ENCODE results near the gene VRK1.

Gene VRK1

DNA sequence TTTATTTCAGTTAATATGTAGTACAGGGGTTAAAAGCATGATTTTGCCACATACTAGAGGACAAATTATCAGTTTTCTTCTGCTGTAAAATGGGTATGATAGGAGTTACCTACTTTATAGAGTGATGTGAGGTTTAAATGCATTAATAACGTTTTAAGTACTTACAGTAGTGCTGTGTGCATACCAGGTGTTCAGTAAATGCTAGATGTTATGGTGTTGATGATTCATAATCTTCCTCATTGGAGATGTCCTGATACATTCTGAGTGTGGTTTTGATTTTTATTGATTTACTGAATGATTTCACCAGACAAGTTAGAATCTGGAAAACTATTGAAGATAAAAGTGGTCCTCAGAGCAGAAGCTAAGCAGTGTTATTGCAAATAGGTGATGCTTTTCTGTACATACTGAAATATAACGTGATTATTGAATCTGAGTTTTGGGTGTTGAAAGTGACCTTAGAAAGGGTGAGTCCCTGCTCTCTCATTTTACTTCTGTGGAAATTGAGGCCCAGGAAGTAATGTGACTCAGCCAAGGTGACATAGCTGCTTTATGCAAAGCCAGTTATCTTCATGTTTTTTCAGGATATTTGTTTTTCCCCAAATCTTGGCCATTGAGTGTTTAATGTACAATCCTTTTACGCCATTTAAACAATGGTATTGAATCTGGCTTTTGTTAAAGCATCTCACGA, 54.7 kb downstream of the VRK1 start:
- no peaks in the 10 kb centered on the region for H3K4me1 ChIP-seq (ENCODE audit: low read length)
- H3K79me2 ChIP-seq (ENCODE audit: low read length), result no peaks in the 10 kb centered on the region
- H3K4me3 ChIP-seq (ENCODE audit: low read length), result no peak overlapping the region
- H4K20me1 ChIP-seq (ENCODE audit: insufficient read depth, low read length), result no peaks in the 10 kb centered on the region
- no peak overlapping the region for H3K9ac ChIP-seq (ENCODE audit: low read length)
- TF ChIP-seq EZH2phosphoT487 (IDR thresholded peaks at IDR 0.05; ENCODE audit: low read length) (no peak), EZH2 (optimal IDR thresholded peaks at IDR 0.05; ENCODE audit: low read depth, low read length) (no peak)
- TF ChIP-seq, protein P1, sequence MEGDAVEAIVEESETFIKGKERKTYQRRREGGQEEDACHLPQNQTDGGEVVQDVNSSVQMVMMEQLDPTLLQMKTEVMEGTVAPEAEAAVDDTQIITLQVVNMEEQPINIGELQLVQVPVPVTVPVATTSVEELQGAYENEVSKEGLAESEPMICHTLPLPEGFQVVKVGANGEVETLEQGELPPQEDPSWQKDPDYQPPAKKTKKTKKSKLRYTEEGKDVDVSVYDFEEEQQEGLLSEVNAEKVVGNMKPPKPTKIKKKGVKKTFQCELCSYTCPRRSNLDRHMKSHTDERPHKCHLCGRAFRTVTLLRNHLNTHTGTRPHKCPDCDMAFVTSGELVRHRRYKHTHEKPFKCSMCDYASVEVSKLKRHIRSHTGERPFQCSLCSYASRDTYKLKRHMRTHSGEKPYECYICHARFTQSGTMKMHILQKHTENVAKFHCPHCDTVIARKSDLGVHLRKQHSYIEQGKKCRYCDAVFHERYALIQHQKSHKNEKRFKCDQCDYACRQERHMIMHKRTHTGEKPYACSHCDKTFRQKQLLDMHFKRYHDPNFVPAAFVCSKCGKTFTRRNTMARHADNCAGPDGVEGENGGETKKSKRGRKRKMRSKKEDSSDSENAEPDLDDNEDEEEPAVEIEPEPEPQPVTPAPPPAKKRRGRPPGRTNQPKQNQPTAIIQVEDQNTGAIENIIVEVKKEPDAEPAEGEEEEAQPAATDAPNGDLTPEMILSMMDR (IDR thresholded peaks at IDR 0.05; ENCODE audit: low read length), result no peak
- no peaks in the 10 kb centered on the region for H3K9me2 ChIP-seq (replicated peaks; ENCODE audit: insufficient read depth, low read length)
- H3F3A ChIP-seq (ENCODE audit: insufficient read depth, low read length), result no peaks in the 10 kb centered on the region
- no peaks in the 10 kb centered on the region for H3K9me3 ChIP-seq (replicated peaks; ENCODE audit: insufficient read depth, low read length)
- no peak overlapping the region for H3K27ac ChIP-seq (ENCODE audit: low read length)
- no peak for DNase-seq
- H3K36me3 ChIP-seq (replicated peaks; ENCODE audit: insufficient read depth, low read length), result no peaks in the 10 kb centered on the region; the same call in 1 of the 2 replicates
- H2AFZ ChIP-seq (ENCODE audit: low read length), result no peak overlapping the region
- no peaks in the 10 kb centered on the region for H3K27me3 ChIP-seq (replicated peaks; ENCODE audit: insufficient read depth, low read length)
- no peak overlapping the region for H3K4me2 ChIP-seq (ENCODE audit: low read depth, low read length)

- no peak overlapping the region for H3K4me2 ChIP-seq (ENCODE audit: low read depth, low read length)
- H3K9me2 ChIP-seq (replicated peaks; ENCODE audit: insufficient read depth, low read length), result no peaks in the 10 kb centered on the region
- H3K79me2 ChIP-seq (ENCODE audit: low read length), result no peaks in the 10 kb centered on the region
- no peaks in the 10 kb centered on the region for H3K27me3 ChIP-seq (replicated peaks; ENCODE audit: insufficient read depth, low read length)
- H3K36me3 ChIP-seq (replicated peaks; ENCODE audit: insufficient read depth, low read length), result no peaks in the 10 kb centered on the region; the same call in 1 of the 2 replicates
- H3K4me3 ChIP-seq (ENCODE audit: low read length), result no peak overlapping the region
- TF ChIP-seq EZH2phosphoT487 (IDR thresholded peaks at IDR 0.05; ENCODE audit: low read length), result no peak
- TF ChIP-seq, protein P1 (IDR thresholded peaks at IDR 0.05; ENCODE audit: low read length), result peak; percentile 40
- no peak for DNase-seq
- H3K9me3 ChIP-seq (replicated peaks; ENCODE audit: insufficient read depth, low read length), result no peaks in the 10 kb centered on the region
- no peaks in the 10 kb centered on the region for H3K4me1 ChIP-seq (ENCODE audit: low read length)
- H2AFZ ChIP-seq (ENCODE audit: low read length), result no peak overlapping the region
- H3F3A ChIP-seq (ENCODE audit: insufficient read depth, low read length), result no peaks in the 10 kb centered on the region
- no peak overlapping the region for H3K27ac ChIP-seq (ENCODE audit: low read length)
- H3K9ac ChIP-seq (ENCODE audit: low read length), result no peak overlapping the region
- H4K20me1 ChIP-seq (ENCODE audit: insufficient read depth, low read length), result no peaks in the 10 kb centered on the region
Measured at GRCh38 chr14:96852823-96853422, 55.7 kb downstream of the VRK1 start.

GRCh38 chr14:96858643-96859042, 61.5 kb downstream of the VRK1 start:
- H3K36me3 ChIP-seq (replicated peaks; ENCODE audit: insufficient read depth, low read length), result no peaks in the 10 kb centered on the region; the same call in 1 of the 2 replicates
- no peaks in the 10 kb centered on the region for H3K4me1 ChIP-seq (ENCODE audit: low read length)
- H2AFZ ChIP-seq (ENCODE audit: low read length), result no peak overlapping the region
- no peaks in the 10 kb centered on the region for H3K9me3 ChIP-seq (replicated peaks; ENCODE audit: insufficient read depth, low read length)
- no peaks in the 10 kb centered on the region for H3F3A ChIP-seq (ENCODE audit: insufficient read depth, low read length)
- no peak overlapping the region for H3K27ac ChIP-seq (ENCODE audit: low read length)
- no peaks in the 10 kb centered on the region for H3K79me2 ChIP-seq (ENCODE audit: low read length)
- no peak overlapping the region for H3K9ac ChIP-seq (ENCODE audit: low read length)
- no peaks in the 10 kb centered on the region for H4K20me1 ChIP-seq (ENCODE audit: insufficient read depth, low read length)
- H3K27me3 ChIP-seq (replicated peaks; ENCODE audit: insufficient read depth, low read length), result no peaks in the 10 kb centered on the region
- no peak for DNase-seq
- H3K4me3 ChIP-seq (ENCODE audit: low read length), result no peak overlapping the region
- H3K9me2 ChIP-seq (replicated peaks; ENCODE audit: insufficient read depth, low read length), result no peaks in the 10 kb centered on the region
- H3K4me2 ChIP-seq (ENCODE audit: low read depth, low read length), result no peak overlapping the region
- TF ChIP-seq, protein P1 (IDR thresholded peaks at IDR 0.05; ENCODE audit: low read length), result no peak
- no peak for TF ChIP-seq EZH2 (optimal IDR thresholded peaks at IDR 0.05; ENCODE audit: low read depth, low read length)
- TF ChIP-seq EZH2phosphoT487 (IDR thresholded peaks at IDR 0.05; ENCODE audit: low read length), result no peak
